HG02759 (cell line): ENCODE results near the gene TRAF4.

Experiments
- ATAC-seq: cut with Tn5 transposase; IDR thresholded peaks from one replicate; pipeline ENCODE4 v1.9.1; 2021; ENCODE audit warnings: mild to moderate bottlenecking, moderate library complexity; ENCODE audit not compliant: unreplicated experiment

The TRAF4 gene

DNA sequence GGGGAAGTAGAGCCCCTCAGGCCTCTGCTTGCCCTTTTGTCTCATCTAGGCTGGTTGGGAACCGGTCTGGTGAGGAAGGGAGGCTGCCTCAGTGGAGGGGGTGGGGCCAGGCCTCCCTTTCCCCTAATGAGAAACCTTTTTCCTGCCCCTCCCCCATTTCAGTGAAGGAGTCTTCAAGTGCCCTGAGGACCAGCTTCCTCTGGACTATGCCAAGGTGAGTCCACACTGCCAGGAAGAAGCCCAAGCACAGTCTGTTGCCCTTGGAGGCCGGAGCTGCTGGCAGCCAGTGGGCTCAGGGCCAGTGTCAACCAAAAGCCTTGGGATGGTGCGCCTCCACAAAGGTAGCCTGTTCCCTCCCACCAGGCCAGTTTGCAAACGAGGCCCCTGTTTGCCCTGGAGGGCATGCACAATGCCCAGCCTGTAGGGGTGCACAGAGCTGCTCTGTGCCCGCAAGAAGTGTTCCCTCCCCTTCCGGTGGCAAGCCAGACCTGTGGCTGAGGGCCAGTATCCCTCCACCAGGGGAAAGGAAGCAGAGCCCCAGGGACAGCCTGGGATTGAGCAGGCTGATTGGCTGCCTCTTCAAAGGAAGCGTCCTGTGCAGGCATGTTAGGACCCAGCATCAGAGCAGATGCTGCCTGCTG is 3.4 kb downstream of the TRAF4 start:
- ATAC-seq = no peak

DNA sequence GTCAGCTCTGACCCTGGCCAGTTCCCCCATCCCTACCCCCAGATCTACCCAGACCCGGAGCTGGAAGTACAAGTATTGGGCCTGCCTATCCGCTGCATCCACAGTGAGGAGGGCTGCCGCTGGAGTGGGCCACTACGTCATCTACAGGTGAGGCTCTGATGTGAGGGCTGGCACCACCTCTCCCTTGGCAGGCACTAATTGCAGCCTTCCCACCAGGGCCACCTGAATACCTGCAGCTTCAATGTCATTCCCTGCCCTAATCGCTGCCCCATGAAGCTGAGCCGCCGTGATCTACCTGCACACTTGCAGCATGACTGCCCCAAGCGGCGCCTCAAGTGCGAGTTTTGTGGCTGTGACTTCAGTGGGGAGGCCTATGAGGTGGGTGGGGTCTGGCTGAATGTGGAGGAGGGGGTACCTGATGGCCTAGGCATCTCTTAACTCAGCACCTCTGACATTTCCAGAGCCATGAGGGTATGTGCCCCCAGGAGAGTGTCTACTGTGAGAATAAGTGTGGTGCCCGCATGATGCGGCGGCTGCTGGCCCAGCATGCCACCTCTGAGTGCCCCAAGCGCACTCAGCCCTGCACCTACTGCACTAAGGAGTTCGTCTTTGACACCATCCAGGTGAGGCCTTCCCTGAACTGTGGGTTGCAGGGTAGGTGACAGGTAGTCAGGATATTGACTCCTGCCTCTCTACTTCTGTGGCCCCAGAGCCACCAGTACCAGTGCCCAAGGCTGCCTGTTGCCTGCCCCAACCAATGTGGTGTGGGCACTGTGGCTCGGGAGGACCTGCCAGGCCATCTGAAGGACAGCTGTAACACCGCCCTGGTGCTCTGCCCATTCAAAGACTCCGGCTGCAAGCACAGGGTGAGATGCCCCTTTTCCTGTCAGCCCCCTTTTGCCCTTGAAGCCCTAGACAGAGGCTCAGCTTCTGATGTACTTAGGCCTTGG is 4.3 kb downstream of the TRAF4 start:
- ATAC-seq = no peak

DNA sequence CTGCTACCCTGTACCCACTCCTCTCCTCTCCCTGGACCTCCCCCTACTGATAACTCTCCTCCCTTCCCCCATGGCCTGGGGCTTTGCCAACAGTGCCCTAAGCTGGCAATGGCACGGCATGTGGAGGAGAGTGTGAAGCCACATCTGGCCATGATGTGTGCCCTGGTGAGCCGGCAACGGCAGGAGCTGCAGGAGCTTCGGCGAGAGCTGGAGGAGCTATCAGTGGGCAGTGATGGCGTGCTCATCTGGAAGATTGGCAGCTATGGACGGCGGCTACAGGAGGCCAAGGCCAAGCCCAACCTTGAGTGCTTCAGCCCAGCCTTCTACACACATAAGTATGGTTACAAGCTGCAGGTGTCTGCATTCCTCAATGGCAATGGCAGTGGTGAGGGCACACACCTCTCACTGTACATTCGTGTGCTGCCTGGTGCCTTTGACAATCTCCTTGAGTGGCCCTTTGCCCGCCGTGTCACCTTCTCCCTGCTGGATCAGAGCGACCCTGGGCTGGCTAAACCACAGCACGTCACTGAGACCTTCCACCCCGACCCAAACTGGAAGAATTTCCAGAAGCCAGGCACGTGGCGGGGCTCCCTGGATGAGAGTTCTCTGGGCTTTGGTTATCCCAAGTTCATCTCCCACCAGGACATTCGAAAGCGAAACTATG is 5.2 kb downstream of the TRAF4 start:
- no peak for ATAC-seq

DNA sequence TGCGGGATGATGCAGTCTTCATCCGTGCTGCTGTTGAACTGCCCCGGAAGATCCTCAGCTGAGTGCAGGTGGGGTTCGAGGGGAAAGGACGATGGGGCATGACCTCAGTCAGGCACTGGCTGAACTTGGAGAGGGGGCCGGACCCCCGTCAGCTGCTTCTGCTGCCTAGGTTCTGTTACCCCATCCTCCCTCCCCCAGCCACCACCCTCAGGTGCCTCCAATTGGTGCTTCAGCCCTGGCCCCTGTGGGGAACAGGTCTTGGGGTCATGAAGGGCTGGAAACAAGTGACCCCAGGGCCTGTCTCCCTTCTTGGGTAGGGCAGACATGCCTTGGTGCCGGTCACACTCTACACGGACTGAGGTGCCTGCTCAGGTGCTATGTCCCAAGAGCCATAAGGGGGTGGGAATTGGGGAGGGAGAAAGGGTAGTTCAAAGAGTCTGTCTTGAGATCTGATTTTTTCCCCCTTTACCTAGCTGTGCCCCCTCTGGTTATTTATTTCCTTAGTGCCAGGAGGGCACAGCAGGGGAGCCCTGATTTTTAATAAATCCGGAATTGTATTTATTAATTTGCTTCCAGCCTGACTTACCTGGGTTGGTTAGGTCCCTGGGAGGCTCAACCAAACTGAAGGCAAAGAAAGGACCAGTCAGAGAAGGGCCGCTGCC is 5.8 kb downstream of the TRAF4 start:
- no peak for ATAC-seq

DNA sequence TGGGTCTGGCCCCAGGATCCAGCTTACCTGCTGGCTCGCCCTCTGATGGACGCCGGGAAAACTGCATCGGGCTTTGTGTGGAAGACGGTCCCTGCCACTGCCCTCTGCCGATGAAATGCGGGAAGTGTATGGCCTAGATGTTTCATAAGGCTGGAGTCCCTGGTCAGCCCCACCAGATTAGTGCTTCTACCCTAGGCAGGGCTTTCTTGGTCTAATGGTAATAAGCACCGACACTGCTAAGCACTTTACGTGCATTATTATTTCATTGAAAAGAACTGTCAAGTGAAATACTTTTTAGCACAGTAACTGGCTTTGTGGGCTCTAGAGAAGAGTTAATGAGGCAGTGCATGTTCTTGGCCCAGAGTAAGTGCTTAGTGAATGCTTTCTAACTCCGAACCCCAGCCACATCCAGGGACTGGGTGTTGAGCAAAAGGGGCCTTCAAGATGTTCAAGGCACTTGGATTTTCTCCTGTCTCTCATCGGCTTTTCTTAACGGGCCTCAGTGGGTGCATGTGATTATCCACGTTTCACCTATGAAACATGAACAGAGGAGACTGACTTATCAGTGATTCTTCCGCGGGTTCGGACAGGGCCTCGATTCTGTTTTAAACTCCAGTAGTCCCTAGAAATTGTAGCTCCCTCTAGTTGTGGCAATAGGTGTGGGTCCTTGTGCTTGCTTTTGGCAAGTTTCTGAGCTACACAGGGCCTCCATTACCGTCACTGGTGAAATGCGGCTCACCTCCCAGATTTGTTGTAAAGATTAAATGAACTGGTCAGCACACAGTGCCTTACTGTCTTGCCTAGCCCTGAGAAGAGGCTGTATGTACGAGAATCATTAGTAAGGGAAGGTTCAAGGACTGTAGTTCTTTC is 6.6 kb downstream of the TRAF4 start:
- peak; percentile 76 for ATAC-seq

DNA sequence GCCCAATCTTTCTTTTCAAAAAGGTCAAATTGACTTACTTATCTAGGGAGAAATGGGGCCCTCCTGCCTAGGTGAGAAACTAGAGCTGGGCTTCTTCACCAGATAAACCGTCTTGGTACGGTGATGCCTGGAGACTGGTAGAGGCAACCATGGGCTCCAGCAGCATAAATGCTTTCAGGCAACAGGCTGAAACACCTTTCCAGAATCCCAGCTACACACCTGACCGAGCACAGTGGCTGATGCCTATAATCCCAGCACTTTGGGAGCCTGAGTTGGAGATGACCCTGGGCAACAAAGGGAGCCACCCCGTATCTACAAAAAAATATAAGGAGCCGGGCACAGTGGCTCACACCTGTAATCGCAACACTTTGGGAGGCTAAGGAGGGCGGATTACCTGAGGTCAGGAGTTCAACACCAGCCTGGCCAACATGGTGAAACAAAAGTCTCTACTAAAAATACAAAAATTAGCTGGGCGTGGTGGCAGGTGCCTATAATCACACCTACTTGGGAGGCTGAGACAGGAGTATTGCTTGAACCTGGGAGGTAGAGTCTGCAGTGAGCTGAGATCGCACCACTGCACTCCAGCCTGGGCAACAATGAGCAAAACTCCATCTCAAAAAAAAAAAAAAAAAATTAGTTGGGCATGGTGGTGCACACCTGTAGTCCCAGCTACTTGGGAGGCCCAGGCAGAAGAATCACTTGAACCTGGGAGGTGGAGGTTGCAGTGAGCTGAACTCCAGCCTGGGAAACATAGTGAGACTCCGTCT is 8.0 kb downstream of the TRAF4 start:
- ATAC-seq = no peak

DNA sequence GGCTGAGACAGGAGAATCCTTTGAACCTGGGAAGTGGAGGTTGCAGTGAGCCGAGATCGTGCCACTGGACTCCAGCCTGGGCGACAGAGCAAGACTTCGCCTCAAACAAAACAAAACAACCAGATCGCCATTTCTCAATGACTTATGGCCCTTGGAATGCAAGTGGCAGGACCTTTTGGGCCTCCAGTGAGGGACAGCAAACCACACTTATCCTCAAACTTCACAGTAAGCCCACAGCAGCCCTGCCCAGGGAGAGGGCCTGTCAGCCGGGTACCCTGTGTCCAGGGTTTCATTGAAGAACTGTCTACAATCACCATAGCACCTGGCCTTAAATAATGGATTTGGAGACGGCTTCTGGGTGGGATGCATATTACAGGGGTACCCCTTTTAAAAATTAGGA is 11.7 kb downstream of the TRAF4 start:
- no peak for ATAC-seq

DNA sequence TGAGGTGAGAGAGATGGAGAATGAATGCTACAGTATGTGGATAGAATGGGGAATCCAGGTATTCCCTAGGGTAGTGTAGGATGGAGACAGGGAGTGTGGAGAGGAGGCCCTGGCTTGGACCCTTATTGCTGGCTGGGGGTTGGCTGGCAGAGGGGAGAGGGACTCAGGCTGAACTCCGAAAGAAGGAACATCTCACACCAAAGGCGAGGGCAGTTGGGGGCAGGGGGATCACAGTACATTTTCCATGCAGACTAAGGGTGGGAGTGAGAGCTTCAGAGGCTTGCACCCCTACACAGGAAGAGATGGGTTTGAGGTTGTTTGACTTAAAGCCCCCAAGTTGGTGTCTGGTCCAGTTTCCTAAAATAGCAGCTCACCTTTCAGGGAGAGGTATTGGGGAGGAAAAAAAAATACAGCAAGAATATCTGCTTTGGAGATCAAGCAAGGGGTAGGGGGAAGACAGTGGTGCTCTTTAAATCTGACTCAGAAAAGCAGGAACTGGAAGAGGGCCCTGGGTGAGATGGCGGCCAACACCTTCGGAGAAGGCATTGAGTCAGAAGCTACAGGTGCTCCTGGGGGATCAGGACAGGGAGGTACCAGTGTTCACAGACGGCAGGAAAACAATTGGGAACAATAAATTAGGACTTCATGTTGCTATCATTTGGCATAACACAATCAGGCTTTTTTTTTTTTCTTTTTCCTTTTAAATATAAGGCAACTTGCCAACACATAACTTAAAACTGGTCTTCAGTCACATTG is 12.4 kb downstream of the TRAF4 start:
- ATAC-seq = no peak

DNA sequence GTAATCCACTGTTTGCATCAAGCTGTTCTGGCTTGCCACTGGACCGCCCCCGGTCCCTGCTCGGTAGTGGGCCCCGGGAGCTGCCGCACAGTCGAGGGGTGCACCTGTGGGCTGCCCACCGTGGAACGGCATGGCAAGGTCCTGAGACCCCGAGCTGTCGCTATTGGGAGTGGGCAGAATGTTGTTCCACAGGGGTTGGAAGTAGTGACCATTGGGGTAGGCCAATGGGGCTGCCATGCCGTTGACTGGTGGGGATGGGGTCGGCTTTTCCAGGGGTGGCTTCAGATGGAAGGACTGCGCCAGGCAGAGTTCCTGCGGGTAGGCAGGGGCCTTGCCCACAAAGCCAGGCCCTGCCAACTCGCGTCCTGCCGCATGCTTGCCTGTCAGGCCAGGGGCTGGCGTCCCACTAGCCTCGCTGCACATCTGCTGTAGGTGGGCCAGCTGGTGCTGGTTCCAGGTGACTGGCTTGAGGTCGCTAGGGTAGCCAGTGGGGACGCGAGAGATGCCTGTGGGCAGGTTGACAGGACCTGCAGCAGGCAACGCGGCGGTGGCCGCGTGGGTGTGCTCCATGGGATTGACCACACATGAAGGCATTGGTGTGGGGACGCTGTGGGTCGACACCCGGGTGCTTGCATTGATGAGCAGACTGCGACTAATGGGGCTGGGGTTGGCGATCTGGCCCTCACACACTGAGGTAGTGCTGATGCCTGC is 14.8 kb downstream of the TRAF4 start:
- ATAC-seq = no peak

DNA sequence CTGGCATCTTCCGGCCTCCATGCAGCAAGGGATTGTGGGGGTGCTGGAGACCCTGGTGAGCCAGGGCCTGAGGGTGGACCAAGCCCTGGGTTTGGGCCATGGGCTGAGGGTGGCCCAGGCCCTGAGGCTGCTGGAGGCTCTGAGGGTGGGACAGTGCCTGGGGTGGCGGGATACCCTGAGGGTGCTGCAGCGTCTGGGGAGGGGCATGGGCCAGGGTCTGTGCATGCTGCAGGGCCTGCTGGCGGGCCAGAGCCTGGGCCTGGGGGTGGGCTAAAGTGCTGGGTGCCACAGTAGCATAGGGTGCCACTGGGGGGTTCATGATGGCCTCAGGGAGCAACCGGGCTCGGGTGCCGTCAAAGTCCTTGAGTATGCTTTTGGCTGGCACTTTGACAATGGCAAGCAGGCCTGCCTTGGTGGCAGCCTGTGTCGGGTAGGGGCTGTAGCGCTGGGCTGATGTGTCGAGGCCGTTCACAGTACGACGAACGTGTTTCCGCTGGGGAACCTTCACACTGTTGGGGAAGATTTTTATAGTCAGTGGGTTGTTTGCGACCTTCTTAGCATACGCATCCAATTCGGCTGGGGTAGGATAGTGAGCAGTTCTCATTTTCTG is 15.6 kb downstream of the TRAF4 start:
- ATAC-seq = no peak

DNA sequence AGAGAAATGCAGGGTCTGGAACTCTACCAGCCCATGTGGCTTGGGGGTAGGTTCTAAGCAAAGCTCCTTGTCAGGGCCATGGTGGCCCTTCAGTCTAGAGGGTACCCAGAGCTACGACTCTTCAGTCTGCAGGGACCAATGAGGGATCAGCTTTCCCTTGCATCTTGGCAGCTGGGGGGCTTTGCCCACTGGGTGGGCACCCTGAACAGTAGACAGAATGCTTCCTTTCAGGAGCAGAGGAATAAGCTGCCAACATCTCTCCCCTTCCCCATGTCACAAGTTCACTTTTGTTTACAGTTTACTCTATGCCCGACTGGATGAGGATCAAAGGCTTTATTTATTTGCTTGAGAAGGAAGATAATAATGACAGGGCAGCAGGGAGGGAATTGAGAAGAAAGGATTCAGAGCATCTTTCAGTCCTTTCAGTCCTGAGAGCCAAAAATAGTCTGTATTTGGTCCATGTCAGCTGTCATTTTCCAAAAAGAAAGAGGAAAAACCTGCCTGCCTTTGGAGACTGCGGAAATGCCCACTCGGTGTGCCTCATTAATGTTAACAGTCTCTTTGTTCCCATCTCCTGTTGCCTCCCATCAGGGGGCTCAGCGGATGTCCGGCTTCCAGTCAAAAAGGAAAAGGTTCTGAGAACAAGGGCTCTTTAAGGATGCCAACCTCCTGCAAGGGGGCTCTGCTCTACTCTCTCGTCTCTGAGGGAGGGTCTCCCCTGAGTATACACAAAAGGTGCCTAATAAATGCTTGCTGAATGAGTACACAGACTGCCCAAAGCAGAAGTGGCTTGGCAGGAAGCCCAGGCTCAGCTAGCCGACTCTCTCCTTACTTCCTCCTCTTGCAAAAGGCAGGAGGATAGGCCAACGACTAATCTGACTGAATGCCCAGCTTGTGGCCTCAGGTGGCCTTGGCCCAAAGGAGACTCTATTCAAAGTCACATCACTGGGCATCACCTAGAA is 17.1 kb downstream of the TRAF4 start:
- ATAC-seq = no peak

DNA sequence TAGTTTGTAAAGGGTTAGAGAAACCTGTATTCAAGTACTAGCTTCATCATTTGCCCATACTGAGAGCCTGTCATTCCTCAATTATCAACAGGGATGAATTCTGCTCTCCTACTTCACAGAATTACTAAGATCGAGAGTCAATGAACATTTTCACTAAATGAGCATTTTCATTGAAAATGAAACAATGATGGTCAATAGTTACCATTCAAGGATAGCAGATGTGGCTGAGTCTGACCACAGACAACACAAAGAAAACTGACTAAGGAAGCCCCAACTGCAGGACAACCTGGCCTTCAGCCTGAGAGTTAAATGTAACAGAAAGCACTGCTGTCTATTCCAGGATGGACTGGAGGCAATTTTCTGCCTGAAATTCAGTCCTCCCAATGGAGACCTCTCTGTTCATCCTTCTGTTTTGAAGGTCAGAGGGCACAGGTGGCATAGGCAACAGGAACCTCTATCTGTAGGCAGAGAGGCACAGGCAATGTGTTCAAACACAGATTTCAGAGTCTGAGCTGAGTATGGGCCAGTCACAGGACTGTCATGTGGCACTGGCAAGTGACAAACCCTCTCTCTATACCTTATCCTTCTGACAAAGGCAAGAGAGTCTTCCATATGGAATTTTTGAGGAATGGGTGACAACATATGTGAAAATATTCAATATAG is 19.5 kb downstream of the TRAF4 start:
- ATAC-seq = peak; percentile 55

DNA sequence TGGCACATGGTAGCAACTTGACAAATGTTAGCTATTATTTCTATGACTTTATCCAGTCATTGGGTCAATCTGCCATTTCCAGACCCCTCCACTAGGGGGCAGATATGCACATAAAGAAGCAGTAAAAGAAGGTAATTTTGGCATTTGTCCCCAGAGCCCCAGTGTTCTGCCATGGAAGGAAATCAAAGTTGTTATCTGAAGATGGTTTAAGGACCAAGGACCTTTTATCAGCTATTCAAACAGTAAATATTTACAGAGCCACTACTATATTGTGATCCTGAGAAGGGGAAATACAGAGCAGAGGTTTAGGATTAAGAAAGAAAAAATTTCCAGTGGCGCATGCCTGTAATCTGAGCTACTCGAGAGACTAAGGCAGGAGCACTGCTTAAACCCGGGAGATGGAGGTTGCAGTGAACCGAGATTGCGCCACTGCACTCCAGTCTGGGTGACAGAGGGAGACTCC is 20.0 kb downstream of the TRAF4 start:
- peak; percentile 33 for ATAC-seq

DNA sequence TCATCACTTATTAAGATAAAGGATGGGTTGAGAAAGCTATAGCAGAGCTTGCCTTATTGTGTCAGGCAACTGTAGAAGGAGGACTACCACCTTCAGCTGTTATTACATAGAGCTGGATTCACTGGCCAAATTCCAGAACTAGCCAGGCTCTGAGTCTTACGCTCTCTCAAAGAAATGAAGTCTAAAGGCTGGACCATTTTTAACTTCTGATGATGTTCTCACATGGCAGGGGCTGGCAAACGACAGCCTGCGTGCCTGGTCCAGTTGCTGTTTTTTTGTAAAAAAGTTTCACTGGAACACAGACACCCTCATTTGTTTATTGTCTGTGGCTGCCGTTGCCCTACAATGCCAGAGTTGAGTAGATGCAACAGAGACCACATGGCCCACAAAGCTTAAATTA is 21.2 kb downstream of the TRAF4 start:
- no peak for ATAC-seq

DNA sequence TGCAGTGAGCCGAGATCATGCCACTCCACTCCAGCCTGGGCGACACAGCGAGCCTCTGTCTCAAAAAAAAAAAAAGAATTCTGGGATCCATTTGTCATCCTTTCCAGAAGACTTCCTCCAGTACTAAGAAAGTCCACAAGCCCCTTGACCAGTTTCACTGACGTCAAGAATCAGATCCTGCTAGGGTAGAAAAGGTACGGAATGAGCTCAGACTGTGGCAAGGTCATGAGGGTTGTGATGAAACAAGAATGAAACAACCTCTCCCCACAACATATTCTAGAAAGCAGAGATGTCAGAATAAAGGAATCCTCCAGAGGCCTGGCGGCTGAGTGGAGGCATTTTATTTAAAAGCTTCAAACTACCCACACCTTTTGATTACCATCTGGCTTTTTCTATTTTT is 29.9 kb downstream of the TRAF4 start:
- ATAC-seq = no peak

DNA sequence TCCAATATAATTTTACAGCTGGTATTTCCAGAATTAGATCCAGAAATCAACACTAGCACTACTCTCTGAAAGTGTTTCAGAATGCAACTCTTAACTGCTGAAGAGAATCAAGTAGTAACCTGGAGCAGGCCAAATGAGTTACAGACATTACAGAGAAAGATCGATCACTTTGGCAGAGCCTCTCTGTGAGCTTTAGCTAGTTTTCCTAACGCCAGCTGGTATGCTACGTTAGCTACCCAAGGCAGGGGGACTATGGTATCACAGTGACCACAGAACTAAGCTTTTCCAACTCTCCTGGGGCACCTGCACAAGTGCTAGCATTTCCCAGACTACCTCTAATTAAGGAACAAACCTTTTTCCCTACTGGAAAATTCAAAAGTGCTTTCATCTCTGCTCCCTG is 30.4 kb downstream of the TRAF4 start:
- ATAC-seq = no peak
